ENCODE results near the gene UNC5C. TPM values are rescaled to one million over a fixed set of nuclear protein-coding genes. Genes with fewer than 3 reads are reported as not detected.

Gene UNC5C
- total RNA-seq, 1 donor from 2014 or later = 2.0 TPM

- DNase-seq = no peak
- Histone ChIP-seq H3K4me3 (no peak overlapping the region), H3K27me3 (ENCODE audit: low read depth) (no peaks in the 10 kb centered on the region), H3K9me3 (replicated peaks) (no peaks in the 10 kb centered on the region), H3K27ac (replicated peaks) (no peak overlapping the region), H3K36me3 (no peaks in the 10 kb centered on the region), H3K4me1 (no peaks in the 10 kb centered on the region)
- intact Hi-C loops (cut with micrococcal nuclease) = no loop called here
- no peak for TF ChIP-seq CTCF (IDR thresholded peaks at IDR 0.05; ENCODE audit: borderline replicate concordance)
These were observed 31.0 kb downstream of the UNC5C start for GRCh38 chr4:95517576-95518345.

DNA sequence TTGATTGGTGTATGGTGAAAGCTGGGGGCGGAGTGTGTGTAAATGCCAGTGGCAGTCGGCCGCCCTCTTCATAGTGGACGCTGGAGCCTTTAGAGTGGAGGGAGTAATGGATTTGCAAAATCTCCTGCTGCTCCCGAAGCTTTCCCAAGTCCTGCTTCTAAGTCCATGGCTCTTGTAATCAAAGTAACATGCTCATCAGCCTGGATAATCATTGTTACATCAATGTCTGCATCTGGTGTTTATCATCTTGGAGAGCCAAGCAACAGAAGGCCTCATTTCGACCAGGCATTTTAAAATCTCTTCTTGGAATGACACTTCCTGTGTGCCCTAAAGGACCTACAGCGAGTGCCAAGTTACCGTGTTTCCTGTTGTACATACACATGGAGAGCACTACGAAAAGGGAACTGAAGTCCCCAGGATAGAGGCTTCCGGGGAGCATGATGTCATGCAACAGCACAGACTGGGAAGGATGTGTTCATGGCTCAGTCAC lies 32.2 kb downstream of the UNC5C start:
- no peak overlapping the region for H3K4me3 ChIP-seq

DNA sequence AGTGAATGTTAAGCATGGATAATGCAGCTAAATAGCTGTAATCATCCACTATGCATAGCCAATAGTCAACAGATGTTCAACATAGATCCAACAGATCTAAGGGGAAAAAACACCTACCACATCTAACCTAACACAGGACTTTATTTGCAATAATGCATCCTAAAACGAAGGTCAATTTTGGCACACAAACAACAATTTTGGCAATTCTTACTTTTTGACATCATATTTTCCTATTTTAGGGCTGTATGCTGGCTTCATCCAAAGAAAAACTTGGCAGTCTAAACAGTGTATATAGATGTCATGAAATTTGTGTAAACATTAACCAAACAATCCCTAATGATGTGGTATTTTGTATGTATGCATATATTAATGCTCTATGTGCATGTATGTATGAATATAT lies 33.2 kb downstream of the UNC5C start:
- H3K4me3 ChIP-seq = no peak overlapping the region
- H3K27me3 ChIP-seq (ENCODE audit: low read depth) = peaks cover 5% of the 10 kb centered on the region
- DNase-seq = no peak
- no peaks in the 10 kb centered on the region for H3K36me3 ChIP-seq
- H3K4me1 ChIP-seq = no peaks in the 10 kb centered on the region
- no peaks in the 10 kb centered on the region for H3K9me3 ChIP-seq (replicated peaks)
- TF ChIP-seq CTCF (IDR thresholded peaks at IDR 0.05; ENCODE audit: borderline replicate concordance) = no peak
- no peak overlapping the region for H3K27ac ChIP-seq (replicated peaks)
- intact Hi-C loops (cut with micrococcal nuclease) = no loop called here

More for the DNA sequence above, 32.2 kb downstream of the UNC5C start:
- Histone ChIP-seq H3K27ac (replicated peaks) (no peak overlapping the region), H3K4me1 (no peaks in the 10 kb centered on the region), H3K36me3 (no peaks in the 10 kb centered on the region), H3K27me3 (ENCODE audit: low read depth) (peaks cover 5% of the 10 kb centered on the region), H3K9me3 (replicated peaks) (no peaks in the 10 kb centered on the region)
- TF ChIP-seq CTCF (IDR thresholded peaks at IDR 0.05; ENCODE audit: borderline replicate concordance) = no peak
- intact Hi-C loops (cut with micrococcal nuclease) = no loop called here
- no peak for DNase-seq

- intact Hi-C loops (cut with micrococcal nuclease) = no loop called here
- Histone ChIP-seq H3K4me3 (no peak overlapping the region), H3K4me1 (no peaks in the 10 kb centered on the region), H3K36me3 (no peaks in the 10 kb centered on the region), H3K27me3 (ENCODE audit: low read depth) (peaks cover 5% of the 10 kb centered on the region), H3K9me3 (replicated peaks) (no peaks in the 10 kb centered on the region), H3K27ac (replicated peaks) (no peak overlapping the region)
- DNase-seq = no peak
- no peak for TF ChIP-seq CTCF (IDR thresholded peaks at IDR 0.05; ENCODE audit: borderline replicate concordance)
These were observed 35.8 kb downstream of the UNC5C start for GRCh38 chr4:95513022-95513421.

DNA sequence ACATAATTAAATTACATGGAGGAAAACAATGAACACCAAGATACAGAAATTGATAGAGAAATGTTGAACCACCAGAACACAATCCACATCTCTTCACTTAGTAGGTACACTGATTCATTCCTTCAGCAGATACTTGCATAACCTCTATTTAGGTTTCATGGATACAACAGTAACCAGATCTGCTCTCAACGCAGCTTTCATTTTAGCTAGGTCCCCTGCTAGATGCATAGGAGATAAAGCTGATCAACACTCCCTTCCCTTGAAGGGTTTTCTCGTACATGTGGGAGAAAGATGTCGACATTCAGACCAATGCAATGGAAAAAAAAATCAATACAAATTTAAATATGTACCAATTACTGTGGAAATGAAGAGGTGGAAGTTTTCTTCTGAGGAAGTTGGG lies 37.3 kb downstream of the UNC5C start:
- DNase-seq = no peak
- no peak for TF ChIP-seq CTCF (IDR thresholded peaks at IDR 0.05; ENCODE audit: borderline replicate concordance)
- no peak overlapping the region for H3K27ac ChIP-seq (replicated peaks)
- H3K4me3 ChIP-seq = no peak overlapping the region
- H3K9me3 ChIP-seq (replicated peaks) = no peaks in the 10 kb centered on the region
- H3K4me1 ChIP-seq = no peaks in the 10 kb centered on the region
- H3K36me3 ChIP-seq = no peaks in the 10 kb centered on the region
- intact Hi-C loops (cut with micrococcal nuclease) = no loop called here
- H3K27me3 ChIP-seq (ENCODE audit: low read depth) = peaks cover 5% of the 10 kb centered on the region

All from left ventricle myocardium inferior (tissue), 1 donor.